DMS 273 treated with DMSO at 0.1 percent for 48 hours (cell line): ENCODE measurements around the gene POU6F2.
"Not testable (repeated sequence)": the region's sequence is repeated elsewhere in the genome, so short reads cannot be mapped to it uniquely, and the experiment has no call there.

Source experiments
- DNase-seq: peaks from one replicate; lab custom pipeline; 2025; lab: John Stamatoyannopoulos, UW

The POU6F2 gene

GRCh38 chr7:38977685-38978084, at the start of gene POU6F2:
Gene POU6F2 (plus strand): TSS chr7:38977909. CDS start chr7:38977954, 45 bp downstream.
- peak; percentile 47 for DNase-seq

GRCh38 chr7:38928506-38928905, 49.2 kb upstream of the POU6F2 start:
- DNase-seq: no peak

GRCh38 chr7:38929460-38930171, 48.1 kb upstream of the POU6F2 start:
- no peak for DNase-seq

GRCh38 chr7:38932509-38933168, 45.1 kb upstream of the POU6F2 start:
- peak; percentile 53 for DNase-seq

GRCh38 chr7:38934051-38934450, 43.7 kb upstream of the POU6F2 start:
- DNase-seq: no peak

GRCh38 chr7:38934536-38934935, 43.2 kb upstream of the POU6F2 start:
- no peak for DNase-seq

- no peak for DNase-seq
Measured at GRCh38 chr7:38936641-38937040, 41.1 kb upstream of the POU6F2 start.

GRCh38 chr7:38938001-38938485, 39.7 kb upstream of the POU6F2 start:
- no peak for DNase-seq

- no peak for DNase-seq
Measured at GRCh38 chr7:38938589-38938988, 39.1 kb upstream of the POU6F2 start.

- no peak for DNase-seq
Measured at GRCh38 chr7:38940774-38941173, 36.9 kb upstream of the POU6F2 start.

- no peak for DNase-seq
Measured at GRCh38 chr7:38942431-38943051, 35.2 kb upstream of the POU6F2 start.

- not testable (repeated sequence) for DNase-seq
Measured at GRCh38 chr7:38947541-38947940, 30.2 kb upstream of the POU6F2 start.

GRCh38 chr7:38950309-38950708, 27.4 kb upstream of the POU6F2 start:
- no peak for DNase-seq

GRCh38 chr7:38951213-38951612, 26.5 kb upstream of the POU6F2 start:
- no peak for DNase-seq

- no peak for DNase-seq
Measured at GRCh38 chr7:38953227-38953626, 24.5 kb upstream of the POU6F2 start.

GRCh38 chr7:38953971-38954370, 23.7 kb upstream of the POU6F2 start:
- no peak for DNase-seq

- no peak for DNase-seq
Measured at GRCh38 chr7:38955892-38956291, 21.8 kb upstream of the POU6F2 start.

- no peak for DNase-seq
Measured at GRCh38 chr7:38962028-38962427, 15.7 kb upstream of the POU6F2 start.

- no peak for DNase-seq
Measured at GRCh38 chr7:38964921-38965320, 12.8 kb upstream of the POU6F2 start.

GRCh38 chr7:38973760-38974159, 3.9 kb upstream of the POU6F2 start:
- peak; percentile 21 for DNase-seq

- peak; percentile 79 for DNase-seq
Measured at GRCh38 chr7:38975944-38976392, 1.7 kb upstream of the POU6F2 start.

GRCh38 chr7:38978491-38978890, 782 bp downstream of the POU6F2 start:
- DNase-seq: peak; percentile 79

- no peak for DNase-seq
Measured at GRCh38 chr7:38992203-38992602, 14.5 kb downstream of the POU6F2 start.
